Stomach (tissue), 9 donors: ENCODE data around the gene P2RX3. TPM values are rescaled to one million over a fixed set of nuclear protein-coding genes. Genes with fewer than 3 reads are reported as not detected.
"Not testable (repeated sequence)": the region's sequence is repeated elsewhere in the genome, so short reads cannot be mapped to it uniquely, and the experiment has no call there.

Experiments
- DNase-seq, 2 donors: peaks; one replicate each; pipeline versions ENCODE4 v3.0.0 to v3.0.0-alpha.2; 2013 to 2019
- H3K27ac ChIP-seq, 5 donors: fragments of 200-600 bp in 4 of 5; sonication (generic) in 4 of 5; one replicate each; pipeline ENCODE4 v1.5.1; 2013 to 2019; ENCODE audit warnings: mild to moderate bottlenecking in 1 of 5, moderate library complexity in 1 of 5
- H3K27me3 ChIP-seq, 3 donors: fragments of 200-600 bp; sonication (generic); one replicate each; pipeline ENCODE4 v1.5.1; 2017 to 2019; ENCODE audit warnings: mixed run types in 1 of 3
- H3K36me3 ChIP-seq, 4 donors: fragments of 200-600 bp; sonication (generic); 1 replicate in 3 of 4; 2 replicates in 1 of 4; pipeline ENCODE4 v1.5.1; 2016 to 2019
- H3K4me1 ChIP-seq, 4 donors: fragments of 200-600 bp; sonication (generic); one replicate each; pipeline ENCODE4 v1.5.1; 2016 to 2019
- H3K4me3 ChIP-seq, 4 donors: fragments of 200-600 bp; sonication (generic) in 3 of 4; one replicate each; pipeline ENCODE4 v1.5.1; 2016 to 2019; ENCODE audit warnings: mild to moderate bottlenecking in 1 of 4
- H3K9me3 ChIP-seq, 4 donors: fragments of 200-600 bp; sonication (generic); one replicate each; pipeline ENCODE4 v1.5.1; 2016 to 2019
- CTCF ChIP-seq, 7 experiments: fragments of 450-650 bp in 4 of 7; fragments of 200-600 bp in 3 of 7; sonication (generic) in 3 of 7; IDR thresholded peaks; one replicate each; pipeline ENCODE4 v1.5.1; 2016 to 2019; ENCODE audit warnings: antibody characterized with exemption in 7 of 7, control low read depth in 2 of 7, mild to moderate bottlenecking in 1 of 7
- EP300 ChIP-seq: sonication (generic); formaldehyde crosslinking; IDR thresholded peaks from one replicate; pipeline ENCODE4 v1.6.1; 2017; ENCODE audit warnings: antibody characterized with exemption
- POLR2A ChIP-seq, 4 donors: fragments of 450-650 bp; IDR thresholded peaks; one replicate each; pipeline ENCODE4 v1.6.1; 2016; ENCODE audit warnings: antibody characterized with exemption in 4 of 4, control low read depth in 2 of 4, mild to moderate bottlenecking in 1 of 4, moderate library complexity in 1 of 4
- POLR2AphosphoS5 ChIP-seq, 3 donors: sonication (generic); formaldehyde crosslinking; IDR thresholded peaks; one replicate each; pipeline ENCODE4 v1.6.1; 2016; ENCODE audit warnings: antibody characterized with exemption in 3 of 3
- WGBS, 5 donors: extraction: QIAGEN DNeasy Blood & Tissue Kit in 3 of 5; methylation state at CpG; one replicate each; pipeline versions ENCODE4 v1.1.5 to v1.1.7; 2013 to 2018; 5-methylcytosine and 5-hydroxymethylcytosine counted together
- intact Hi-C: fragments of 100-400 bp; cut with DNase I; formaldehyde crosslinking; loops from one replicate; pipeline ENCODE4 v1.15.1; 2023; ENCODE audit warnings: low total_unique reads
- polyA plus RNA-seq, 3 donors: library from polyadenylated mRNA; stranded (reverse); fragments of 200-250 nt; gene quantifications; one replicate each; pipeline ENCODE4 v1.2.3, GENCODE V29; 2013
- total RNA-seq, 5 donors: library from RNA; depleted of rRNA; stranded (reverse); fragments of >200 nt; gene quantifications; one replicate each; pipeline versions ENCODE4 v1.1.0 to v1.2.3, GENCODE V29; 2014 to 2016
- donor health status: healthy with polysubstance abuse.
- donor health status: Bipolar disorder and iron deficiency.
- donor health status: healthy.

Gene P2RX3
- total and polyA plus RNA-seq, 8 donors: 0.18 to 1.7 TPM; not detected in 6

- peak overlapping the region; percentile 64 to 96 (median 91) for H3K27ac ChIP-seq
- TF ChIP-seq POLR2A (IDR thresholded peaks at IDR 0.05) (no peak), CTCF (IDR thresholded peaks at IDR 0.05) (no peak), EP300 (no peak), POLR2AphosphoS5 (IDR thresholded peaks at IDR 0.05) (no peak)
- peak overlapping the region; percentile 79 to 93 (median 82) for H3K4me3 ChIP-seq
- no peaks in the 10 kb centered on the region for H3K9me3 ChIP-seq
- no peaks in the 10 kb centered on the region for H3K27me3 ChIP-seq
- peaks cover 19 to 30% (median 24%) of the 10 kb centered on the region in 4 donors for H3K4me1 ChIP-seq
- no peak for DNase-seq
- peaks cover 22 to 32% (median 27%) of the 10 kb centered on the region in 4 donors for H3K36me3 ChIP-seq
- intact Hi-C loops: no loop called here
- WGBS, 5 donors: 27 to 33% (median 29%) methylated on average over 12 of the region's 12 CpGs
Measured at GRCh38 chr11:57336111-57336666, 2.0 kb upstream of the P2RX3 start.

- DNase-seq, H3K9me3 ChIP-seq, intact Hi-C loops, H3K27me3 ChIP-seq, H3K27ac ChIP-seq, H3K4me3 ChIP-seq: not testable (repeated sequence)
- peaks cover 19 to 30% (median 24%) of the 10 kb centered on the region in 4 donors for H3K4me1 ChIP-seq
- peaks cover 15 to 25% (median 21%) of the 10 kb centered on the region in 4 donors for H3K36me3 ChIP-seq
- WGBS, 5 donors: 92 to 95% (median 93%) methylated on average over 6 of the region's 6 CpGs
Measured at GRCh38 chr11:57336856-57337255, 1.3 kb upstream of the P2RX3 start.

GRCh38 chr11:57339328-57339727 lies 1.2 kb downstream of the P2RX3 start:
- 69 to 79% (median 74%) methylated on average over 5 of the region's 5 CpGs for WGBS, 5 donors
- intact Hi-C loops: no loop called here

DNA sequence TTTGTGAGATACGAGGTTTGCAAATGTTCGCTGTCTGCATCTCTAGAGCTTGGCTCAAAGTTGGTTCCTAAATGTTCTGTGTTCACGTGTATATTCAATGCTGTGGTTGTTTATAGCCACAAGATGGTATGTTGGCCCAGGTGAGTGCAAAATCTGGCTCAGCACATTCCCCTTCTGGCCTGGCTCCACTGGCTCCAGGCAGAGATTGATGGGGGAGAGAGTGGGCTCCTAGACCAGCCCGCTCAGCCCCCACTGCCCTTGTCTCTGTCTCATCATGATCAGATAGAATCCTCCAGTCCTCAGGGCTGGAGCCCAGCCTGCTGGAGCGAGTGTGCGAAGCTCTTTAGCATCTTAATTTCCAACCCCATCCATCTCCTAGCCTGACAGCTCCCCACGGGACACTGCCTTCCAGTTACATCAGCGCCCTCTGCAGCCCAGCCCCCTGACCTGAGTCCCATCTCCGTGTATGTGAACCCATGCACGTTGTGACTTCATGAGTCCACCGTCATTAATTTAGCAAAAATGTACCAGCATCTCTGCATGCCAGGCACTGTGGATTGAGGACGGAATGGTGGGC lies 2.0 kb downstream of the P2RX3 start:
- no peaks in the 10 kb centered on the region for H3K9me3 ChIP-seq
- WGBS, 5 donors: 31 to 47% (median 45%) methylated on average over 12 of the region's 12 CpGs
- no peak for TF ChIP-seq CTCF (IDR thresholded peaks at IDR 0.05)
- no peak for TF ChIP-seq POLR2AphosphoS5 (IDR thresholded peaks at IDR 0.05)
- no peak for TF ChIP-seq POLR2A (IDR thresholded peaks at IDR 0.05)
- TF ChIP-seq EP300: no peak
- peaks cover 7 to 9% (median 8%) of the 10 kb centered on the region in 4 donors for H3K4me1 ChIP-seq
- H3K4me3 ChIP-seq: no peak overlapping the region
- H3K27ac ChIP-seq: no peak overlapping the region
- intact Hi-C loops: loop anchor here (10.0 kb wide), 3 partner anchors 115 to 305 kb away; partner anchors contain the start of gene YPEL4
- no peaks in the 10 kb centered on the region for H3K36me3 ChIP-seq
- H3K27me3 ChIP-seq: no peaks in the 10 kb centered on the region
- peak in 1 of 2 donors; percentile 75 for DNase-seq

More at GRCh38 chr11:57339328-57339727, 1.2 kb downstream of the P2RX3 start:
- no peak for TF ChIP-seq POLR2AphosphoS5 (IDR thresholded peaks at IDR 0.05)
- no peak for TF ChIP-seq CTCF (IDR thresholded peaks at IDR 0.05)
- no peak for TF ChIP-seq POLR2A (IDR thresholded peaks at IDR 0.05)
- TF ChIP-seq EP300: no peak
- Histone ChIP-seq H3K9me3 (no peaks in the 10 kb centered on the region), H3K27ac (no peak overlapping the region), H3K4me1 (peaks cover 15 to 17% (median 16%) of the 10 kb centered on the region in 4 donors), H3K27me3 (no peaks in the 10 kb centered on the region), H3K36me3 (peaks cover 0 to under 1% (median 0%) of the 10 kb centered on the region in 4 donors), H3K4me3 (no peak overlapping the region)
- DNase-seq: no peak
